GM23338 (cell line): Measurements from ENCODE around the gene FGD4. TPM values are rescaled to one million over a fixed set of nuclear protein-coding genes. Genes with fewer than 3 reads are reported as not detected.

Experiments
- ATAC-seq: fragments of 200-7000 bp; cut with Tn5 transposase; 3 replicates; pipeline ENCODE4 v1.9.1; 2020
- DNase-seq: peaks from one replicate; pipeline ENCODE4 v3.0.0-alpha.2; 2015; ENCODE audit warnings: low spot score
- H2AFZ ChIP-seq: fragments of 200-600 bp; sonication (generic); 2 replicates; pipeline ENCODE4 v1.8.0; 2016; ENCODE audit warnings: antibody characterized with exemption, mild to moderate bottlenecking, moderate library complexity
- H3F3A ChIP-seq: fragments of 200-600 bp; sonication (generic); replicated peaks from 2 replicates; pipeline ENCODE4 v1.8.0; 2017; ENCODE audit warnings: antibody characterized with exemption, mixed run types, low read depth
- H3K27ac ChIP-seq: fragments of 200-600 bp; sonication (generic); 2 replicates; pipeline ENCODE4 v1.6.1; 2016; ENCODE audit warnings: low read depth
- H3K27me3 ChIP-seq: fragments of 200-600 bp; sonication (generic); 2 replicates; pipeline ENCODE4 v1.8.0; 2016; ENCODE audit warnings: mild to moderate bottlenecking, mixed run types, moderate library complexity; ENCODE audit not compliant: insufficient read depth
- H3K36me3 ChIP-seq: fragments of 200-600 bp; sonication (generic); 2 replicates; pipeline ENCODE4 v1.8.0; 2016; ENCODE audit warnings: mild to moderate bottlenecking; ENCODE audit not compliant: insufficient read depth
- H3K4me1 ChIP-seq: fragments of 200-600 bp; sonication (generic); 2 replicates; pipeline ENCODE4 v1.8.0; 2016; ENCODE audit warnings: mild to moderate bottlenecking, moderate library complexity; ENCODE audit not compliant: insufficient read depth
- H3K4me2 ChIP-seq: fragments of 200-600 bp; sonication (generic); 2 replicates; pipeline ENCODE4 v1.7.1; 2017; ENCODE audit warnings: mixed run types
- H3K4me3 ChIP-seq: fragments of 200-600 bp; sonication (generic); 2 replicates; pipeline ENCODE4 v1.6.1; 2016; ENCODE audit warnings: mixed run types
- H3K79me2 ChIP-seq: fragments of 200-600 bp; sonication (generic); replicated peaks from 2 replicates; pipeline ENCODE4 v1.8.0; 2017; ENCODE audit warnings: mild to moderate bottlenecking; ENCODE audit not compliant: insufficient read depth
- H3K9me2 ChIP-seq: fragments of 200-600 bp; sonication (generic); 2 replicates; pipeline ENCODE4 v1.8.0; 2017; ENCODE audit not compliant: insufficient read depth
- H4K20me1 ChIP-seq: fragments of 200-600 bp; sonication (generic); replicated peaks from 2 replicates; pipeline ENCODE4 v1.8.0; 2017; ENCODE audit warnings: mild to moderate bottlenecking; ENCODE audit not compliant: insufficient read depth
- H3K27ac Mint-ChIP-seq: 2 replicates; pipeline ENCODE4 v1.8.0; 2020; ENCODE audit warnings: inconsistent platforms, mild to moderate bottlenecking, moderate library complexity, mixed read lengths
- H3K27me3 Mint-ChIP-seq: 3 replicates; pipeline ENCODE4 v1.8.0; 2022; ENCODE audit warnings: low read depth, mild to moderate bottlenecking, moderate library complexity, mixed read lengths, inconsistent platforms; ENCODE audit not compliant: insufficient read depth, poor library complexity
- H3K36me3 Mint-ChIP-seq: 3 replicates; pipeline ENCODE4 v1.8.0; 2021; ENCODE audit warnings: low read depth, mild to moderate bottlenecking, inconsistent platforms, moderate library complexity, mixed read lengths
- H3K4me1 Mint-ChIP-seq: 3 replicates; pipeline ENCODE4 v1.8.0; 2020; ENCODE audit warnings: mild to moderate bottlenecking, inconsistent platforms, mixed read lengths
- H3K4me3 Mint-ChIP-seq: 3 replicates; pipeline ENCODE4 v1.8.0; 2021; ENCODE audit warnings: moderate library complexity, mild to moderate bottlenecking, inconsistent platforms, mixed read lengths
- H3K9me3 Mint-ChIP-seq: 3 replicates; pipeline ENCODE4 v1.8.0; 2020; ENCODE audit warnings: moderate library complexity, mild to moderate bottlenecking, inconsistent platforms, mixed read lengths
- CREB1 ChIP-seq: fragments of 250-450 bp; sonication (Bioruptor Pico); IDR thresholded peaks from 2 replicates; pipeline ENCODE4 v1.5.0; 2020; ENCODE audit warnings: low read depth, mild to moderate bottlenecking, moderate library complexity
- EZH2 ChIP-seq: fragments of 200-600 bp; sonication (generic); IDR thresholded peaks from one replicate; pipeline ENCODE4 v1.8.0; 2017; ENCODE audit warnings: antibody characterized with exemption, mild to moderate bottlenecking, low read depth; ENCODE audit not compliant: unreplicated experiment
- EZH2phosphoT487 ChIP-seq: fragments of 200-600 bp; sonication (generic); IDR thresholded peaks from one replicate; pipeline ENCODE4 v1.8.1; 2018; ENCODE audit warnings: antibody characterized with exemption; ENCODE audit not compliant: unreplicated experiment
- NANOG ChIP-seq: IDR thresholded peaks from 2 replicates; pipeline ENCODE4 v1.6.1; 2016; ENCODE audit warnings: antibody characterized with exemption, borderline replicate concordance
- POLR2AphosphoS5 ChIP-seq: IDR thresholded peaks from 2 replicates; pipeline ENCODE4 v1.6.1; 2016; ENCODE audit warnings: antibody characterized with exemption, low read depth
- ZNF114 ChIP-seq: fragments of 250-450 bp; sonication (Bioruptor Pico); IDR thresholded peaks from 2 replicates; pipeline ENCODE4 v1.5.0; 2020; ENCODE audit warnings: mild to moderate bottlenecking, moderate library complexity
- ZNF331 ChIP-seq: fragments of 250-450 bp; sonication (Bioruptor Pico); IDR thresholded peaks from 2 replicates; pipeline ENCODE4 v1.5.0; 2020; ENCODE audit warnings: low read depth, mild to moderate bottlenecking, moderate library complexity
- ZNF462 ChIP-seq: fragments of 250-450 bp; sonication (Bioruptor Pico); IDR thresholded peaks from 2 replicates; pipeline ENCODE4 v1.5.0; 2020; ENCODE audit warnings: mild to moderate bottlenecking, moderate library complexity
- polyA plus RNA-seq: library from polyadenylated mRNA; unstranded; fragments of >200 nt; fragmentation: Nextera tagmentation; extraction: Ambion mirVana; gene quantifications from 2 replicates; pipeline ENCODE4 v1.2.1, GENCODE V29; 2016
- total RNA-seq: library from RNA; depleted of rRNA; stranded (reverse); fragments of >200 nt; shearing (Covaris generic); gene quantifications from 2 replicates; pipeline ENCODE4 v1.2.3, GENCODE V29; 2014
- TF ChIP-seq, protein P1 (sequence below): IDR thresholded peaks from one replicate; pipeline ENCODE4 v1.6.1; 2018; ENCODE audit warnings: antibody characterized with exemption; ENCODE audit not compliant: unreplicated experiment
- TF ChIP-seq, protein P2 (sequence below): IDR thresholded peaks from 2 replicates; pipeline ENCODE4 v1.6.1; 2016; ENCODE audit warnings: antibody characterized with exemption

Gene FGD4
- total and polyA plus RNA-seq, 2 experiments from 2014 or later, result 24.3 to 54.3 TPM

DNA sequence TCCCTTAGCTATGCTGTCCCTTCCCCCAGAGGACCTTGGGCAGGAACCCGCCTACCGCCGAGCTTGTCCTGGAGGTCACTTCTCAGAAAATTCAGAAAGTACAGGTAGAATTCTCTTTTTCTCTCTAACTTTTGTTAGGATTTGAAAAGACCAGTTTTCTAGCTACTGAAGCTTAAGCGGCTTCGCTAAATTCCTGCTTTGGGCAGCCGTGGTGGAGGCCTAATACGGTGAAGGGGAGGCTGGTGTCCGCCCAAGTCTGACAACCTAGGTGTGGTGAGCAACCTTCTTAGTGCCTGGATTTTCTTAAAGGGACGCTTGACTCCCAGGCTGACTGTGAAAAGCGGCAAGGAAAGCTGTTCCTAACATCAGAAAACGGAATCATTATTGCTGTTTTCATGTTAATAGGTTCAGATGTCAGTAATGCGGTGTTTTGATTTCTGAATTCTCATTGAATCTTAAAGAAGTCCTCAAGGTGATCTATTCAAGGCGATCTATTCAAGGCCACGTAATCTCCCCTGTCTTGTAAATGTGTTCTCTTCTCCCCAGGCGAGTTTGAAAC, 835 bp downstream of the FGD4 start:
- TF ChIP-seq NANOG (peak; percentile 82), CREB1 (CRISPR knock-in tag) (no peak)
- Mint-ChIP-seq H3K36me3 (peaks cover 37% of the 10 kb centered on the region), H3K27me3 (peaks cover 11% of the 10 kb centered on the region), H3K27ac (peak overlapping the region; percentile 44), H3K4me1 (peaks cover 35% of the 10 kb centered on the region), H3K4me3 (peak overlapping the region; percentile 78), H3K9me3 (no peaks in the 10 kb centered on the region)
- H3K4me2 ChIP-seq, result peak overlapping the region; percentile 72
- H3K36me3 ChIP-seq, result no peaks in the 10 kb centered on the region
- H3K27ac ChIP-seq, result peak overlapping the region; percentile 98
- no peak overlapping the region for H2AFZ ChIP-seq
- H3K4me3 ChIP-seq, result peak overlapping the region; percentile 65
- H3K79me2 ChIP-seq, result peaks cover 47% of the 10 kb centered on the region
- DNase-seq (peak; percentile 77), ATAC-seq (peak; percentile 51)
- peaks cover 38% of the 10 kb centered on the region for H3K4me1 ChIP-seq
- H3K9me2 ChIP-seq, result no peaks in the 10 kb centered on the region
- no peaks in the 10 kb centered on the region for H3K27me3 ChIP-seq
- H4K20me1 ChIP-seq, result peaks cover 17% of the 10 kb centered on the region
- peaks cover 22% of the 10 kb centered on the region for H3F3A ChIP-seq

DNA sequence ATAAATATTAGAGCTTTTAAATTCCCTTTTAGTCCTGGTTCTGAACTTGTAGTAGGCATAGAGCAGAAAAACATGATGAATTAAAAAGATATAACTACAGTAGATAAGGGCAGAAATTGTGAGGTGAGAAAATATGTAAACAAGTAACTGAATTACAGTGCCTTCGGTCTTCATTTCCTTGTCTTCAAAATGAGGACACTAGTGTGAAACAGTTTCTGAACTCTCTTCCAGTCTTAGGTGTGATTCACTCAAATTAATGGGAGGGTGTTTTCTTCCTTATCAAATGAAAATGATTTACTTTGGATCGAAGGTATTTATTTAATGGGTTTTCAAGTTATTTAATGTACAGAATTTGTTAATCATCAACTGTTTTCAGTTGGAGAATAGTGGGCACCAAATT, 1.5 kb downstream of the FGD4 start:
- DNase-seq (no peak), ATAC-seq (no peak)
- Histone ChIP-seq H3K9me2 (no peaks in the 10 kb centered on the region), H3K79me2 (peaks cover 54% of the 10 kb centered on the region), H3K36me3 (no peaks in the 10 kb centered on the region), H4K20me1 (peaks cover 17% of the 10 kb centered on the region), H3F3A (peaks cover 22% of the 10 kb centered on the region), H2AFZ (no peak overlapping the region), H3K27ac (peak overlapping the region; percentile 98), H3K4me1 (peaks cover 40% of the 10 kb centered on the region), H3K4me3 (peak overlapping the region; percentile 65), H3K4me2 (peak overlapping the region; percentile 72), H3K27me3 (no peaks in the 10 kb centered on the region)
- peaks cover 42% of the 10 kb centered on the region for H3K36me3 Mint-ChIP-seq
- TF ChIP-seq NANOG (no peak), EZH2 (no peak), ZNF114 (CRISPR knock-in tag) (no peak), ZNF331 (no peak), POLR2AphosphoS5 (no peak), EZH2phosphoT487 (no peak), ZNF462 (no peak)
- TF ChIP-seq, protein P1, sequence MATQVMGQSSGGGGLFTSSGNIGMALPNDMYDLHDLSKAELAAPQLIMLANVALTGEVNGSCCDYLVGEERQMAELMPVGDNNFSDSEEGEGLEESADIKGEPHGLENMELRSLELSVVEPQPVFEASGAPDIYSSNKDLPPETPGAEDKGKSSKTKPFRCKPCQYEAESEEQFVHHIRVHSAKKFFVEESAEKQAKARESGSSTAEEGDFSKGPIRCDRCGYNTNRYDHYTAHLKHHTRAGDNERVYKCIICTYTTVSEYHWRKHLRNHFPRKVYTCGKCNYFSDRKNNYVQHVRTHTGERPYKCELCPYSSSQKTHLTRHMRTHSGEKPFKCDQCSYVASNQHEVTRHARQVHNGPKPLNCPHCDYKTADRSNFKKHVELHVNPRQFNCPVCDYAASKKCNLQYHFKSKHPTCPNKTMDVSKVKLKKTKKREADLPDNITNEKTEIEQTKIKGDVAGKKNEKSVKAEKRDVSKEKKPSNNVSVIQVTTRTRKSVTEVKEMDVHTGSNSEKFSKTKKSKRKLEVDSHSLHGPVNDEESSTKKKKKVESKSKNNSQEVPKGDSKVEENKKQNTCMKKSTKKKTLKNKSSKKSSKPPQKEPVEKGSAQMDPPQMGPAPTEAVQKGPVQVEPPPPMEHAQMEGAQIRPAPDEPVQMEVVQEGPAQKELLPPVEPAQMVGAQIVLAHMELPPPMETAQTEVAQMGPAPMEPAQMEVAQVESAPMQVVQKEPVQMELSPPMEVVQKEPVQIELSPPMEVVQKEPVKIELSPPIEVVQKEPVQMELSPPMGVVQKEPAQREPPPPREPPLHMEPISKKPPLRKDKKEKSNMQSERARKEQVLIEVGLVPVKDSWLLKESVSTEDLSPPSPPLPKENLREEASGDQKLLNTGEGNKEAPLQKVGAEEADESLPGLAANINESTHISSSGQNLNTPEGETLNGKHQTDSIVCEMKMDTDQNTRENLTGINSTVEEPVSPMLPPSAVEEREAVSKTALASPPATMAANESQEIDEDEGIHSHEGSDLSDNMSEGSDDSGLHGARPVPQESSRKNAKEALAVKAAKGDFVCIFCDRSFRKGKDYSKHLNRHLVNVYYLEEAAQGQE, result no peak
- TF ChIP-seq, protein P2, sequence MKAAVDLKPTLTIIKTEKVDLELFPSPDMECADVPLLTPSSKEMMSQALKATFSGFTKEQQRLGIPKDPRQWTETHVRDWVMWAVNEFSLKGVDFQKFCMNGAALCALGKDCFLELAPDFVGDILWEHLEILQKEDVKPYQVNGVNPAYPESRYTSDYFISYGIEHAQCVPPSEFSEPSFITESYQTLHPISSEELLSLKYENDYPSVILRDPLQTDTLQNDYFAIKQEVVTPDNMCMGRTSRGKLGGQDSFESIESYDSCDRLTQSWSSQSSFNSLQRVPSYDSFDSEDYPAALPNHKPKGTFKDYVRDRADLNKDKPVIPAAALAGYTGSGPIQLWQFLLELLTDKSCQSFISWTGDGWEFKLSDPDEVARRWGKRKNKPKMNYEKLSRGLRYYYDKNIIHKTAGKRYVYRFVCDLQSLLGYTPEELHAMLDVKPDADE, result no peak
- no peaks in the 10 kb centered on the region for H3K9me3 Mint-ChIP-seq
- peak overlapping the region; percentile 44 for H3K27ac Mint-ChIP-seq
- H3K4me3 Mint-ChIP-seq, result peak overlapping the region; percentile 78
- peaks cover 37% of the 10 kb centered on the region for H3K4me1 Mint-ChIP-seq
- peaks cover 11% of the 10 kb centered on the region for H3K27me3 Mint-ChIP-seq
